H1 (cell line): Measurements from ENCODE around the gene DOC2A. TPM values are rescaled to one million over a fixed set of nuclear protein-coding genes. Genes with fewer than 3 reads are reported as not detected.
A peak's percentile ranks its signal among the peaks of the same experiment; 100 is the strongest.

Experiments used
- CTCF ChIA-PET: fragments of 300-600 bp; sonication (Branson Sonifier 250); formaldehyde crosslinking; loops from one replicate; lab custom pipeline; 2021; ENCODE audit not compliant: partially characterized antibody; lab: Charles Lee
- POLR2A ChIA-PET: fragments of 300-600 bp; sonication (Branson Sonifier 250); formaldehyde crosslinking; loops from one replicate; lab custom pipeline; 2021; ENCODE audit warnings: inconsistent platforms; ENCODE audit not compliant: partially characterized antibody; lab: Charles Lee
- DNase-seq, 2 experiments: peaks; one replicate each; pipeline versions ENCODE4 v3.0.0 to v3.0.0-alpha.2; 2010 to 2022; ENCODE audit warnings: low spot score in 2 of 2, low read depth in 1 of 2, mixed read lengths in 1 of 2
- FAIRE-seq: peaks from 2 replicates; lab custom pipeline; 2011; peaks lifted over from hg19 to GRCh38; lab: Jason Lieb, UNC
- H2AFZ ChIP-seq: 2 replicates; pipeline ENCODE4 v1.8.1; 2012; ENCODE audit warnings: low read length, inconsistent platforms
- H2AK5ac ChIP-seq: 2 replicates; pipeline ENCODE4 v1.6.1; 2013; ENCODE audit warnings: low read depth, low read length
- H2BK120ac ChIP-seq: replicated peaks from 2 replicates; pipeline ENCODE3; 2013; ENCODE audit warnings: low read depth, low read length, inconsistent platforms
- H2BK12ac ChIP-seq: 2 replicates; pipeline ENCODE4 v1.6.1; 2013; ENCODE audit warnings: low read depth, low read length
- H2BK15ac ChIP-seq: 2 replicates; pipeline ENCODE4 v1.6.1; 2013; ENCODE audit warnings: low read length
- H2BK20ac ChIP-seq: 2 replicates; pipeline ENCODE4 v1.6.1; 2013; ENCODE audit warnings: low read length
- H2BK5ac ChIP-seq: 2 replicates; pipeline ENCODE4 v1.6.1; 2013; ENCODE audit warnings: low read depth, low read length
- H3K14ac ChIP-seq: 2 replicates; pipeline ENCODE4 v1.6.1; 2013; ENCODE audit warnings: inconsistent platforms; ENCODE audit not compliant: insufficient read length
- H3K18ac ChIP-seq: 2 replicates; pipeline ENCODE4 v1.6.1; 2013; ENCODE audit warnings: low read length; ENCODE audit errors: extremely low read depth
- H3K23ac ChIP-seq: 2 replicates; pipeline ENCODE4 v1.6.1; 2013; ENCODE audit warnings: inconsistent platforms; ENCODE audit not compliant: insufficient read length
- H3K23me2 ChIP-seq: 2 replicates; pipeline ENCODE4 v1.6.1; 2013; ENCODE audit warnings: low read depth, low read length
- H3K27ac ChIP-seq: 2 replicates; pipeline ENCODE4 v1.6.1; 2011; ENCODE audit warnings: low read depth, low read length, inconsistent platforms
- H3K27me3 ChIP-seq, 4 experiments: replicated peaks in 1 of 4; 1 replicate in 1 of 4; 2 replicates in 3 of 4; pipeline versions ENCODE4 v1.6.1 to v1.8.1; 2011 to 2013; ENCODE audit warnings: low read length in 3 of 4, mild to moderate bottlenecking in 3 of 4, inconsistent platforms in 2 of 4, mixed read lengths in 2 of 4, moderate library complexity in 1 of 4; ENCODE audit not compliant: control insufficient read depth in 3 of 4, insufficient read depth in 3 of 4; ENCODE audit errors: extremely low read depth in 1 of 4
- H3K36me3 ChIP-seq, 4 experiments: 2 replicates each; pipeline versions ENCODE4 v1.6.1 to v1.8.1; 2011 to 2013; ENCODE audit warnings: mild to moderate bottlenecking in 4 of 4, low read length in 3 of 4, moderate library complexity in 2 of 4, control low read depth in 1 of 4, inconsistent platforms in 1 of 4; ENCODE audit not compliant: insufficient read depth in 4 of 4, control insufficient read depth in 2 of 4
- H3K4ac ChIP-seq: replicated peaks from 2 replicates; pipeline ENCODE3; 2013; ENCODE audit warnings: low read length, low read depth, mixed read lengths, inconsistent platforms; ENCODE audit not compliant: insufficient read length
- H3K4me1 ChIP-seq, 4 experiments: replicated peaks in 1 of 4; 1 replicate in 1 of 4; 2 replicates in 3 of 4; pipeline versions ENCODE4 v1.6.1 to v1.8.1; 2011 to 2013; ENCODE audit warnings: low read length in 3 of 4, inconsistent platforms in 2 of 4, mixed read lengths in 1 of 4; ENCODE audit not compliant: insufficient read depth in 4 of 4, control insufficient read depth in 3 of 4
- H3K4me2 ChIP-seq, 2 experiments: 2 replicates each; pipeline versions ENCODE4 v1.6.1 to v1.8.1; 2011 to 2013; ENCODE audit warnings: low read depth in 2 of 2, low read length in 2 of 2, control low read depth in 1 of 2, inconsistent platforms in 1 of 2, mild to moderate bottlenecking in 1 of 2; ENCODE audit not compliant: insufficient read depth in 1 of 2
- H3K4me3 ChIP-seq, 4 experiments: fragments of 200-600, 300-600 bp in 1 of 4; sonication (generic), shearing (Covaris generic), sonication (Bioruptor Twin) in 1 of 4; 2 replicates each; pipeline versions ENCODE4 v1.5.1 to v1.8.1; 2011 to 2016; ENCODE audit warnings: low read length in 4 of 4, low read depth in 3 of 4, control low read depth in 2 of 4, inconsistent platforms in 2 of 4, mild to moderate bottlenecking in 2 of 4, mixed read lengths in 1 of 4, moderate library complexity in 1 of 4; ENCODE audit not compliant: insufficient read depth in 2 of 4; ENCODE audit errors: extremely low read depth in 1 of 4
- H3K56ac ChIP-seq: replicated peaks from 2 replicates; pipeline ENCODE3; 2013; ENCODE audit warnings: low read depth, mild to moderate bottlenecking, mixed read lengths, low read length, inconsistent platforms; ENCODE audit not compliant: insufficient read length
- H3K79me1 ChIP-seq: 2 replicates; pipeline ENCODE4 v1.6.1; 2013; ENCODE audit warnings: low read depth, low read length, control low read depth
- H3K79me2 ChIP-seq, 2 experiments: 2 replicates each; pipeline versions ENCODE4 v1.6.1 to v1.8.1; 2012 to 2013; ENCODE audit warnings: low read length in 2 of 2, mild to moderate bottlenecking in 2 of 2, inconsistent platforms in 1 of 2; ENCODE audit not compliant: insufficient read depth in 2 of 2, control insufficient read depth in 1 of 2
- H3K9ac ChIP-seq, 4 experiments: replicated peaks in 1 of 4; 1 replicate in 1 of 4; 2 replicates in 3 of 4; pipeline versions ENCODE4 v1.6.1 to v1.8.1; 2011 to 2013; ENCODE audit warnings: low read depth in 3 of 4, low read length in 3 of 4, control low read depth in 2 of 4, mild to moderate bottlenecking in 2 of 4, moderate library complexity in 2 of 4, inconsistent platforms in 1 of 4; ENCODE audit errors: extremely low read depth in 1 of 4
- H3K9me3 ChIP-seq, 2 experiments: 2 replicates each; pipeline versions ENCODE4 v1.6.1 to v1.8.1; 2012 to 2013; ENCODE audit warnings: mild to moderate bottlenecking in 2 of 2, moderate library complexity in 2 of 2, control low read depth in 1 of 2, inconsistent platforms in 1 of 2, low read depth in 1 of 2, low read length in 1 of 2, mixed read lengths in 1 of 2; ENCODE audit not compliant: insufficient read depth in 2 of 2
- H4K20me1 ChIP-seq, 2 experiments: replicated peaks in 1 of 2; 2 replicates each; pipeline versions ENCODE3 to v1.8.1; 2011 to 2013; ENCODE audit warnings: inconsistent platforms in 2 of 2, low read length in 2 of 2, mild to moderate bottlenecking in 1 of 2; ENCODE audit not compliant: insufficient read depth in 2 of 2, control insufficient read depth in 1 of 2
- H4K5ac ChIP-seq: 2 replicates; pipeline ENCODE4 v1.6.1; 2013; ENCODE audit warnings: low read length, low read depth, mixed read lengths, inconsistent platforms; ENCODE audit not compliant: insufficient read length
- H4K8ac ChIP-seq: 2 replicates; pipeline ENCODE4 v1.8.0; 2013; ENCODE audit warnings: mild to moderate bottlenecking, moderate library complexity, low read length, inconsistent platforms; ENCODE audit not compliant: insufficient read depth; ENCODE audit errors: extremely low read depth
- H4K91ac ChIP-seq: replicated peaks from 2 replicates; pipeline ENCODE3; 2013; ENCODE audit warnings: low read length, mixed read lengths, inconsistent platforms; ENCODE audit not compliant: insufficient read length
- CHD2 ChIP-seq: IDR thresholded peaks from 2 replicates; pipeline ENCODE4 v1.6.1; 2012; ENCODE audit warnings: low read length, improper control_type of control experiment
- CREB1 ChIP-seq: IDR thresholded peaks from 2 replicates; pipeline ENCODE4 v1.6.1; 2012; ENCODE audit warnings: inconsistent platforms
- CTBP2 ChIP-seq: IDR thresholded peaks from 2 replicates; pipeline ENCODE4 v1.7.0; 2011; ENCODE audit warnings: borderline replicate concordance, mild to moderate bottlenecking, moderate library complexity, mixed read lengths, low read length; ENCODE audit not compliant: insufficient read depth, insufficient read length
- GABPA ChIP-seq: IDR thresholded peaks from 2 replicates; pipeline ENCODE4 v1.6.1; 2011; ENCODE audit warnings: mild to moderate bottlenecking, low read length, moderate library complexity, borderline replicate concordance; ENCODE audit not compliant: insufficient read depth
- HDAC2 ChIP-seq, 2 experiments: fragments of 300-600 bp in 1 of 2; sonication (generic) in 1 of 2; IDR thresholded peaks; 2 replicates each; pipeline ENCODE4 v1.6.1; 2011 to 2012; ENCODE audit warnings: low read depth in 2 of 2, low read length in 2 of 2, mild to moderate bottlenecking in 2 of 2, moderate library complexity in 2 of 2, borderline replicate concordance in 1 of 2, inconsistent platforms in 1 of 2
- KDM4A ChIP-seq: IDR thresholded peaks from one replicate; pipeline ENCODE4 v1.7.1; 2012; ENCODE audit warnings: low read depth, mild to moderate bottlenecking, moderate library complexity, low read length, inconsistent platforms; ENCODE audit not compliant: severe bottlenecking
- NRF1 ChIP-seq: IDR thresholded peaks from 2 replicates; pipeline ENCODE4 v1.6.1; 2011; ENCODE audit warnings: mild to moderate bottlenecking, low read depth, low read length, improper control_type of control experiment
- SIRT6 ChIP-seq: IDR thresholded peaks from one replicate; pipeline ENCODE4 v1.7.1; 2012; ENCODE audit warnings: low read length, inconsistent platforms
- TBP ChIP-seq: IDR thresholded peaks from 2 replicates; pipeline ENCODE4 v1.6.1; 2011; ENCODE audit warnings: low read depth, low read length, improper control_type of control experiment
- YY1 ChIP-seq: IDR thresholded peaks from 2 replicates; pipeline ENCODE4 v1.6.1; 2011; ENCODE audit warnings: low read depth, mild to moderate bottlenecking, low read length
- WGBS, 2 experiments: shearing (Covaris generic) in 1 of 2; methylation state at CpG; one replicate each; pipeline versions ENCODE4 v1.1.6 to v1.1.7; 2013 to 2015; ENCODE audit warnings: low lambda C conversion rate in 2 of 2, mixed read lengths in 2 of 2, inconsistent platforms in 1 of 2, low coverage in 1 of 2, missing lambda C conversion rate in 1 of 2; ENCODE audit not compliant: insufficient replicate concordance in 2 of 2, insufficient coverage in 1 of 2, insufficient read length in 1 of 2; ENCODE audit errors: extremely low coverage in 1 of 2, missing lambda C conversion rate in 1 of 2; 5-methylcytosine and 5-hydroxymethylcytosine counted together
- polyA plus RNA-seq, 7 experiments: library from polyadenylated mRNA; depleted of rRNA in 3 of 7; stranded (reverse) in 5 of 7; unstranded in 2 of 7; fragments of >200 nt in 5 of 7; fragments of 200-250 nt in 2 of 7; gene quantifications; 1 replicate in 5 of 7; 2 replicates in 1 of 7; 4 replicates in 1 of 7; pipeline versions ENCODE4 v1.2.1 to v1.2.3, GENCODE V29; 2011 to 2013; ENCODE audit warnings: missing spikeins in 2 of 7, mixed read lengths in 2 of 7
- total RNA-seq: library from RNA; stranded (reverse); fragmentation: NEBNext Ultra II Directional; extraction: Animal tissue kit (Norgen Biotek cat#: 25700); gene quantifications from 2 replicates; pipeline ENCODE4 v1.2.1, GENCODE V29; 2021
- TF ChIP-seq, protein P1 (sequence below): IDR thresholded peaks from 2 replicates; pipeline ENCODE4 v1.6.1; 2011; ENCODE audit warnings: low read depth, mild to moderate bottlenecking, low read length; ENCODE audit not compliant: insufficient read depth

The DOC2A gene
- total and polyA plus RNA-seq, 2 of the 8 experiments (the other 6 are each of a cell fraction or from before 2014, with no cell fraction given), result 13.9 to 20.7 TPM

DNA sequence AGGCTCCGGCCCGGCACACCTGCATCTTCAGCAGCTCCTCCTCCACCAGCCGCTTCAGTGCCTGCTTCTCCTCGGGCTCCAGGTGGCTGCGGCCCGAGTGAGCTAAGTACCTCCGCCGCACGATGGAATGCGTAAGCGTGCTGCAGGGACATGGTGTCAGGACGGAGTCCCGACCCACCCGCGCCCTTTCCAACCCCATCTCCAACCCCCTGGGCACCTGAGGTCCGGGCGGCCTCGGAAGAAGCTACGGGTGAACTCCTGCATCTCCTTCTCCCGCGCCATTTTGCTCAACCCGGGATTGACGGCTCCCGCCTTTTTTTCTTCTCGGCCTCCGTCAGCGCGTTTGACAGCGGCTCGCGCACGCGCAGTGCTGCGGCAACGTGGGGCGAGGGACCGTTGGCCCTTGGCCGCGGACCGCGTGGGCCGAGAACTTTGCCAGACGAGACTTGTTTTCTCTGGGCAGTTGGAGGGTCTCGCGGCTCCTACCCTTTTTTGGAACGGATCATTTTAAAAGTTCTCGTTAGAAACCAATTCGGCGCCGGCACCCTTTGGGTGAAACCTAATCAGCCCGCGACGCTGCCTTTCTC, 15.4 kb downstream of the DOC2A start, which contains the start of gene HIRIP3:
Gene HIRIP3 (minus strand): TSS at position 294 of the 587 bp plus-strand sequence. CDS start 12 bp downstream, at position 282.
- WGBS, 2 experiments, result 1% methylated on average over 47 of the region's 53 CpGs; no CpG with 5 or more reads in 1 of the 2 experiments
- peak within 1 kb of the TSS; percentile 75 for H3K56ac ChIP-seq
- H4K5ac ChIP-seq, result peak within 1 kb of the TSS; percentile 85
- peaks cover 0 to 2% of the 10 kb centered on the region in 2 experiments for H4K20me1 ChIP-seq
- H3K14ac ChIP-seq, result no peak within 1 kb of the TSS
- H3K4me2 ChIP-seq, result peak within 1 kb of the TSS; percentile 78 to 92
- H3K27ac ChIP-seq, result peak within 1 kb of the TSS; percentile 86
- H3K23ac ChIP-seq, result no peak within 1 kb of the TSS
- H3K23me2 ChIP-seq, result peaks cover 9% of the 10 kb centered on the region; the same call in 1 of the 2 replicates
- DNase-seq (peak in 1 of 2 experiments; percentile 88), FAIRE-seq (no peak)
- peak within 1 kb of the TSS; percentile 27 for H3K4ac ChIP-seq
- no peak within 1 kb of the TSS for H2BK20ac ChIP-seq
- peak within 1 kb of the TSS; percentile 81 for H2BK5ac ChIP-seq
- peaks cover 3% of the 10 kb centered on the region; the same call in 1 of the 2 replicates for H3K79me1 ChIP-seq
- peaks cover 0 to 8% (median 3%) of the 10 kb centered on the region in 4 experiments; a peak in 5 of 7 replicates for H3K4me1 ChIP-seq
- H3K9me3 ChIP-seq, result no peaks in the 10 kb centered on the region
- CTCF ChIA-PET, result interaction anchor here (0.9 to 2.1 kb wide), 3 partner anchors 9 to 18 kb away, joined by 5 to 9 read pairs (median 5); no protein-coding TSS in a partner anchor
- H3K27me3 ChIP-seq, result no peaks in the 10 kb centered on the region
- peaks cover 0 to 18% (median 3%) of the 10 kb centered on the region in 4 experiments; a peak in 6 of 8 replicates for H3K36me3 ChIP-seq
- peak within 1 kb of the TSS; percentile 86 for H2AFZ ChIP-seq
- peak within 1 kb of the TSS; percentile 10; the same call in 1 of the 2 replicates for H2BK12ac ChIP-seq
- H2BK15ac ChIP-seq, result peak within 1 kb of the TSS; percentile 77; the same call in 1 of the 2 replicates
- peaks cover 0 to 7% of the 10 kb centered on the region in 2 experiments; a peak in 1 of 4 replicates for H3K79me2 ChIP-seq
- H3K9ac ChIP-seq, result peak within 1 kb of the TSS; percentile 70 to 86 (median 78)
- H3K4me3 ChIP-seq, result peak within 1 kb of the TSS; percentile 75 to 91 (median 80)
- H2AK5ac ChIP-seq, result peak within 1 kb of the TSS; percentile 44; the same call in 1 of the 2 replicates
- H3K18ac ChIP-seq, result peak within 1 kb of the TSS; percentile 97
- H4K91ac ChIP-seq, result peak within 1 kb of the TSS; percentile 87
- peak within 1 kb of the TSS; percentile 93 for H4K8ac ChIP-seq
- no peak within 1 kb of the TSS for H2BK120ac ChIP-seq
- POLR2A ChIA-PET, result interaction anchor here (0.8 to 5.5 kb wide), 17 partner anchors 11 to 285 kb away, joined by 3 to 34 read pairs (median 4); partner anchors contain the start of genes ALDOA, CDIPT, DOC2A and KCTD13
- TF ChIP-seq HDAC2 (IDR thresholded peaks at IDR 0.05; ENCODE audit: borderline replicate concordance in 1 of 2, low read depth in 2 of 2, low read length in 2 of 2), result peak in 1 of 2 experiments; percentile 76; a peak in 1 of 4 replicates
- TF ChIP-seq GABPA, result no peak
- TF ChIP-seq TBP, result peak; percentile 44; the same call in 1 of the 2 replicates
- TF ChIP-seq KDM4A, result peak; percentile 75
- no peak for TF ChIP-seq SIRT6
- peak; percentile 83 for TF ChIP-seq NRF1
- no peak for TF ChIP-seq CREB1
- TF ChIP-seq, protein P1, sequence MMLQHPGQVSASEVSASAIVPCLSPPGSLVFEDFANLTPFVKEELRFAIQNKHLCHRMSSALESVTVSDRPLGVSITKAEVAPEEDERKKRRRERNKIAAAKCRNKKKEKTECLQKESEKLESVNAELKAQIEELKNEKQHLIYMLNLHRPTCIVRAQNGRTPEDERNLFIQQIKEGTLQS, result no peak
- TF ChIP-seq CTBP2, result no peak
- TF ChIP-seq YY1, result peak; percentile 88
- no peak for TF ChIP-seq CHD2
